ENCODE results near the gene SATB2.

GRCh38 chr2:199505755-199506403, 48.1 kb upstream of the SATB2 start:
- TF ChIP-seq CTCF (IDR thresholded peaks at IDR 0.05) (no peak), POLR2AphosphoS5 (IDR thresholded peaks at IDR 0.05) (no peak), POLR2A (IDR thresholded peaks at IDR 0.05) (no peak)

All from breast epithelium (tissue), 3 donors.